ENCODE measurements around the gene APRT.

The APRT gene

GRCh38 chr16:88811769-88812512, at the start of gene APRT:
Gene APRT (minus strand): TSS chr16:88811928. CDS start chr16:88811899, 29 bp downstream.
- DNase-seq, result peak; percentile 98

- no peak for DNase-seq
Measured at GRCh38 chr16:88861359-88861758, 49.6 kb upstream of the APRT start.

GRCh38 chr16:88859381-88860091, 47.8 kb upstream of the APRT start:
- DNase-seq, result no peak

- DNase-seq, result peak; percentile 88
Measured at GRCh38 chr16:88857728-88858339, 46.1 kb upstream of the APRT start.

- peak; percentile 99 for DNase-seq
Measured at GRCh38 chr16:88856828-88857727, 45.4 kb upstream of the APRT start, which contains the start of the genes GALNS and TRAPPC2L. Gene GALNS (minus strand): TSS chr16:88856947. CDS start chr16:88856877, 70 bp downstream. Gene TRAPPC2L (plus strand): TSS chr16:88857127. CDS start chr16:88857151, 24 bp downstream.

- no peak for DNase-seq
Measured at GRCh38 chr16:88856122-88856827, 44.5 kb upstream of the APRT start.

GRCh38 chr16:88855736-88856121, 44.0 kb upstream of the APRT start:
- DNase-seq, result no peak

GRCh38 chr16:88855176-88855575, 43.4 kb upstream of the APRT start:
- no peak for DNase-seq

GRCh38 chr16:88854306-88855111, 42.8 kb upstream of the APRT start:
- peak; percentile 13 for DNase-seq

GRCh38 chr16:88853325-88853941, 41.7 kb upstream of the APRT start:
- DNase-seq, result no peak

- no peak for DNase-seq
Measured at GRCh38 chr16:88851616-88852015, 39.9 kb upstream of the APRT start.

GRCh38 chr16:88850531-88851199, 38.9 kb upstream of the APRT start:
- no peak for DNase-seq

GRCh38 chr16:88848557-88848956, 36.8 kb upstream of the APRT start:
- no peak for DNase-seq

- DNase-seq, result no peak
Measured at GRCh38 chr16:88847654-88848053, 35.9 kb upstream of the APRT start.

- no peak for DNase-seq
Measured at GRCh38 chr16:88846088-88846487, 34.4 kb upstream of the APRT start.

- DNase-seq, result no peak
Measured at GRCh38 chr16:88844419-88845036, 32.8 kb upstream of the APRT start.

- no peak for DNase-seq
Measured at GRCh38 chr16:88843256-88843655, 31.5 kb upstream of the APRT start.

GRCh38 chr16:88842806-88843205, 31.1 kb upstream of the APRT start:
- no peak for DNase-seq

- DNase-seq, result no peak
Measured at GRCh38 chr16:88842308-88842756, 30.6 kb upstream of the APRT start.

Data from activated CD4-positive, alpha-beta T cell treated with anti-CD3 and anti-CD28 coated beads, Interleukin-10, Interleukin-2, amounts not matched to agents 100 ng/mL and 50 ng/mL, durations not matched to agents 16 hours and 8 hours (primary cell).